ENCODE results near the gene LGR6.
A peak's percentile ranks its signal among the peaks of the same experiment; 100 is the strongest.

- TF ChIP-seq CTCF (IDR thresholded peaks at IDR 0.05; ENCODE audit: low read depth, low read length) (peak; percentile 56), EZH2phosphoT487 (IDR thresholded peaks at IDR 0.05; ENCODE audit: low read depth) (no peak)
Measured at GRCh38 chr1:202237052-202237451, 43.5 kb downstream of the LGR6 start.
